Thyroid gland (tissue), 4 donors: ENCODE results near the gene RABIF.
"Not testable (repeated sequence)": the region's sequence is repeated elsewhere in the genome, so short reads cannot be mapped to it uniquely, and the experiment has no call there.

Experiments used
- CTCF ChIP-seq, 6 experiments: fragments of 200-600 bp in 3 of 6; fragments of 450-650 bp in 3 of 6; sonication (generic) in 3 of 6; IDR thresholded peaks; one replicate each; pipeline ENCODE4 v1.5.1; 2016 to 2019; ENCODE audit warnings: antibody characterized with exemption in 6 of 6, mild to moderate bottlenecking in 2 of 6, inconsistent platforms in 1 of 6, moderate library complexity in 1 of 6
- POLR2A ChIP-seq, 2 donors: fragments of 450-650 bp; IDR thresholded peaks; one replicate each; pipeline ENCODE4 v1.6.1; 2017; ENCODE audit warnings: antibody characterized with exemption in 2 of 2, mild to moderate bottlenecking in 2 of 2, moderate library complexity in 1 of 2

GRCh38 chr1:202936409-202936808, 47.5 kb upstream of the RABIF start:
- not testable (repeated sequence) for TF ChIP-seq CTCF, POLR2A (IDR thresholded peaks at IDR 0.05)
